Pancreas (tissue), 10 donors: ENCODE results near the gene FBXO34. TPM values are rescaled to one million over a fixed set of nuclear protein-coding genes. Genes with fewer than 3 reads are reported as not detected.

Source experiments
- ATAC-seq, 4 donors: fragments of 200-7000 bp; cut with Tn5 transposase; one replicate each; pipeline versions ENCODE4 v1.8.0 to v1.9.1; 2020; ENCODE audit warnings: mild to moderate bottlenecking in 4 of 4, moderate library complexity in 4 of 4
- DNase-seq, 6 donors: peaks; one replicate each; pipeline ENCODE4 v3.0.0-alpha.2; 2020
- FAIRE-seq: peaks from 2 replicates; lab custom pipeline; 2012; peaks lifted over from hg19 to GRCh38; lab: Jason Lieb, UNC
- H3K27ac ChIP-seq, 4 donors: fragments of 200-600 bp; sonication (generic); 1 replicate in 3 of 4; 2 replicates in 1 of 4; pipeline versions ENCODE4 v1.5.0 to v1.8.0; 2020
- H3K27me3 ChIP-seq, 4 donors: fragments of 200-600 bp; one replicate each; pipeline ENCODE4 v1.8.0; 2021
- H3K36me3 ChIP-seq, 3 donors: fragments of 200-600 bp; sonication (generic) in 1 of 3; one replicate each; pipeline versions ENCODE4 v1.5.0 to v1.8.0; 2020 to 2021
- H3K4me1 ChIP-seq, 3 donors: fragments of 200-600 bp; one replicate each; pipeline ENCODE4 v1.8.0; 2021
- H3K4me3 ChIP-seq, 4 donors: fragments of 200-600 bp; sonication (generic) in 2 of 4; one replicate each; pipeline versions ENCODE4 v1.5.0 to v1.8.0; 2020 to 2021
- H3K9me3 ChIP-seq, 4 donors: fragments of 200-600 bp; one replicate each; pipeline ENCODE4 v1.8.0; 2021
- CTCF ChIP-seq, 4 donors: fragments of 200-600 bp; sonication (generic) in 3 of 4; IDR thresholded peaks; one replicate each; pipeline versions ENCODE4 v1.5.0 to v1.8.0; 2021; ENCODE audit warnings: antibody characterized with exemption in 4 of 4
- WGBS, 2 donors: extraction: QIAGEN DNeasy Blood & Tissue Kit; methylation state at CpG; one replicate each; pipeline ENCODE4 v1.1.7; 2013; 5-methylcytosine and 5-hydroxymethylcytosine counted together
- intact Hi-C, 3 donors: fragments of 100-400 bp; cut with DNase I; formaldehyde crosslinking; loops; one replicate each; pipeline versions ENCODE4 v1.11.1 to v1.14.2; 2022
- polyA plus RNA-seq, 2 donors: library from polyadenylated mRNA; stranded (reverse); fragments of 200-250 nt; gene quantifications; one replicate each; pipeline ENCODE4 v1.2.3, GENCODE V29; 2013
- total RNA-seq, 6 donors: library from RNA; stranded (reverse); fragmentation: NEBNext Ultra II Directional in 4 of 6; extraction: Animal tissue kit (Norgen Biotek cat#: 25700) in 4 of 6; gene quantifications; one replicate each; pipeline versions ENCODE4 v1.2.1 to v1.2.4, GENCODE V29; 2021 to 2023
- donor health status: healthy with polysubstance abuse.
- donor health status: DM: no; HTN: no; CAD: no; lungs with moderate emphysema.
- donor health status: DM: no; HTN: no; CAD: no.
- donor health status: control.
- donor health status: control.
- donor health status: Bipolar disorder and iron deficiency.
- donor health status: DM: yes; HTN: yes; CAD: no.
- donor health status: DM: no; HTN: no; CAD: no.
- donor health status: DM: no; HTN: no; CAD: no.
- donor health status: DM: yes; HTN: yes; CAD: no.

The FBXO34 gene
- total and polyA plus RNA-seq, 8 donors: 4.6 to 19.7 (median 9.4) TPM

DNA sequence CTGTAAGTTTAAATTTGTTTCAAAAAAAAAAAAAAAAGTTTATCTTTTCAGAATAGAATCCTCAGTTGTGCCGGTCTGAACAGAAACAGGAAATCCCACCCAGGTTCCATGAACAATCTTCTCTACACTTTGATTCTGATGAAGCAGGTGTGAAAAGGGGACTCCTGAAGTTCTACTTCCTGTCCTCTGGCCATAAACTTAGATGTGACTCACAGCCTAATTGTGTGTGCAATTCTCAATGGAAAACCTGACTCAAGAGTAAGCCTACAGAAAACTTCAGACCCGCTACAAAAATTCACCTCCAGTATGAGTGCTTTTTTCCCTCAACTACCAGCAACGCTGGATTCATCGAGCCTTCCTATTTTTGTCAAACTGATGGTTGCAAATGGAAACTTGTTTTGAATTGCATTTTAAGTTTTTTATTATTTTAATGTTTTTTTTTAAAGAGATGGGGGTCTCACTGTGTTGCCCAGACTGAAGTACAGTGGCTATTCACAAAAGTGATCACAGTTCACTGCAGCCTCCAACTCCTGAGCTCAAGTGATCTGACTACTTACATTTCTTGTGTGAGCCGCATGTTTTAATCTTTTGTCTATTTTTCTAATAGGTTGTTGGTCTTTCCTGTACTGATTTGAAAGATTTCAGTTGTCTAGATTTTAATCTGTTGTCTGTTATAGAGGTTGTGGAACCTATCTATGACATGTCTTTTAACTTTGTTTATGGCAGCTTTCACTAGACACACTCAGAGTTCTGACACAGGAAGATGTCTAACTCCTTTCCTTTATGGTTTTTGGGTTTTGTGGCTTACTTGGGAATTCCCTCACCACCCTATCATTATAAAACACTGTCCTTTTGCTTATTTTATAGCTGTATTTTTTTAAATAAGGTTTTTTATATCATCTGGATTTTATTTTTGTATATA is 102.8 kb downstream of the FBXO34 start:
- intact Hi-C loops: no loop called here
- no peak for TF ChIP-seq CTCF (IDR thresholded peaks at IDR 0.05)
- DNase-seq: no peak
- ATAC-seq: no peak
- Histone ChIP-seq H3K36me3 (peaks cover 0 to 23% (median 5%) of the 10 kb centered on the region in 3 donors), H3K9me3 (no peaks in the 10 kb centered on the region), H3K4me3 (no peak overlapping the region), H3K27ac (no peak overlapping the region), H3K27me3 (no peaks in the 10 kb centered on the region), H3K4me1 (no peaks in the 10 kb centered on the region)
- 89 to 95% methylated on average over 5 of the region's 5 CpGs for WGBS, 2 donors
- no peak for FAIRE-seq

DNA sequence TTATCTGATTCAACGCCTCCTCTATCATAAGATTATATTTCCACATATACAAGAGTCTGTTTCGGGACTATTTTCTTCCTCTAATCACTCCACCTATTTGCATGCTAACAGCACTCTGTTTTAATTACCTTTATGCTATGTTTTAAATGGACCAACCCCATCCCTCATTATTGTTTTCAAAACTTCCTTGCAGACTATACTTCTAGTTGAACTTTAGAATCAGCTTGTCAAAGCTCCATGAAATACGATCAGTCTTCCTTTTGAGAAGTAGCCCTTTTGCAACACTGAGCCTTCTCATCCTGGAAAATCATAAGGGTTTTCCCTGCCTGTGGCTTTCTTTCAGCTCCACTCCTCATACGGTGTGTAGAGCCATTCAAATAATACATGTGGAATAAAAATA is 103.5 kb downstream of the FBXO34 start:
- Histone ChIP-seq H3K4me3 (no peak overlapping the region), H3K27ac (no peak overlapping the region), H3K36me3 (peaks cover 0 to 30% (median 0%) of the 10 kb centered on the region in 3 donors), H3K27me3 (no peaks in the 10 kb centered on the region), H3K9me3 (no peaks in the 10 kb centered on the region), H3K4me1 (no peaks in the 10 kb centered on the region)
- 95% methylated on average over 4 of the region's 4 CpGs for WGBS, 2 donors
- TF ChIP-seq CTCF (IDR thresholded peaks at IDR 0.05): no peak
- intact Hi-C loops: no loop called here
- FAIRE-seq (no peak), ATAC-seq (no peak), DNase-seq (no peak)

DNA sequence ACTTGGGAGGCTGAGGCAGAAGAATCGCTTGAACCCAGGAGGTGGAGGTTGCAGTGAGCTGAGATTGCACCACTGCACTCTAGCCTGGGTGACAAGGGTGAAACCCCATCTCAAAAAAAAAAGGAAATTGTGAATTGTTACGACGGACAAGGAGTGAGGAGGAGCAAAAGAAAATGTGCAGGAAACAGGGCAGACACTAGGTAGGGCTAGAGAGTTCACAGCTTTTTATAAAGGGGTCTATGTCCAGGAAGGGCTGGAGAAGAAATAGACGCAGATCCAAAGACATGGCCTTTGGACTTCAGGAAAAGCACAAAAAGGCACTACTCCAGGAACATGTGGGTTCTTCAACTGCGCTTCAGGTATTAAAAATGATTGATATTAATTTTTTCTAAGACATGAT is 106.0 kb downstream of the FBXO34 start:
- H3K9me3 ChIP-seq: no peaks in the 10 kb centered on the region
- no peak for FAIRE-seq
- no peaks in the 10 kb centered on the region for H3K27me3 ChIP-seq
- no peak for DNase-seq
- intact Hi-C loops: no loop called here
- peaks cover 0 to 49% (median 4%) of the 10 kb centered on the region in 3 donors for H3K36me3 ChIP-seq
- WGBS, 2 donors: 87 to 94% methylated on average over 5 of the region's 5 CpGs
- ATAC-seq: no peak
- no peak for TF ChIP-seq CTCF (IDR thresholded peaks at IDR 0.05)
- no peak overlapping the region for H3K4me3 ChIP-seq
- H3K27ac ChIP-seq: no peak overlapping the region
- H3K4me1 ChIP-seq: no peaks in the 10 kb centered on the region

DNA sequence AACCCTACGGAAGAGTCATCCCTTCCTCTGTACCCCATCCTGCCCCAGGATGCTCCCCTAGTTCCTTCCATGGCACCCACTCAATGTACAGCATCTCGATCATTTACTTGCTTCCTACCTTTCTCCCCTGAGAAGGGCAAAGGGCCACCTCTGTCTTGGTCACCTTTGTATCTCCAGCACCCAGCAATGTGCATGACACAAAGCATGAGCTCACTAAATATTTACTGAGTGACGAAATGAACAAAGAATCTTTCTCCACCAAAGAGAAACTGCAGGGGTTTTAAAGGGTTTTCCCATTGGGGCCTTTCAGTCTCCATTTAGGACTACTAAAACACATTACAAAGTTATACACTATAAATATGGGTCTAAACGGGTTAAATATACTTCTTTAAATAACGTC is 109.8 kb downstream of the FBXO34 start:
- intact Hi-C loops: no loop called here
- WGBS, 2 donors: 76 to 77% methylated on average over 5 of the region's 5 CpGs
- ATAC-seq: no peak
- H3K4me3 ChIP-seq: no peak overlapping the region
- FAIRE-seq: no peak
- no peaks in the 10 kb centered on the region for H3K27me3 ChIP-seq
- H3K27ac ChIP-seq: no peak overlapping the region
- H3K36me3 ChIP-seq: peaks cover 0 to 47% (median 4%) of the 10 kb centered on the region in 3 donors
- H3K9me3 ChIP-seq: no peaks in the 10 kb centered on the region
- H3K4me1 ChIP-seq: no peaks in the 10 kb centered on the region
- TF ChIP-seq CTCF (IDR thresholded peaks at IDR 0.05): no peak
- DNase-seq: no peak

- no peaks in the 10 kb centered on the region for H3K27me3 ChIP-seq
- ATAC-seq (no peak), FAIRE-seq (no peak), DNase-seq (no peak)
- no peak for TF ChIP-seq CTCF (IDR thresholded peaks at IDR 0.05)
- H3K9me3 ChIP-seq: no peaks in the 10 kb centered on the region
- no peaks in the 10 kb centered on the region for H3K4me1 ChIP-seq
- H3K27ac ChIP-seq: no peak overlapping the region
- 82 to 85% methylated on average over 2 of the region's 2 CpGs for WGBS, 2 donors
- peaks cover 0 to 47% (median 4%) of the 10 kb centered on the region in 3 donors for H3K36me3 ChIP-seq
- H3K4me3 ChIP-seq: no peak overlapping the region
- intact Hi-C loops: no loop called here
Measured at GRCh38 chr14:55381561-55381960, 110.3 kb downstream of the FBXO34 start.
